Esophagus squamous epithelium (tissue), 5 donors: ENCODE results near the gene DUSP28. TPM values are rescaled to one million over a fixed set of nuclear protein-coding genes. Genes with fewer than 3 reads are reported as not detected.

Experiments
- DNase-seq: peaks from one replicate; lab custom pipeline; 2025; lab: John Stamatoyannopoulos, UW
- H3K27ac ChIP-seq, 4 donors: fragments of 200-600 bp; sonication (generic); one replicate each; pipeline ENCODE4 v1.5.1; 2016 to 2019; ENCODE audit warnings: mild to moderate bottlenecking in 1 of 4
- H3K27me3 ChIP-seq, 4 donors: fragments of 200-600 bp; sonication (generic); 1 replicate in 3 of 4; 2 replicates in 1 of 4; pipeline versions ENCODE4 v1.5.1 to v1.6.0; 2017 to 2021; ENCODE audit warnings: antibody characterized with exemption in 1 of 4
- H3K36me3 ChIP-seq, 3 donors: fragments of 200-600 bp; sonication (generic); one replicate each; pipeline ENCODE4 v1.5.1; 2016 to 2019
- H3K4me1 ChIP-seq, 3 donors: fragments of 200-600 bp; sonication (generic); one replicate each; pipeline ENCODE4 v1.5.1; 2017 to 2019
- H3K4me3 ChIP-seq, 4 donors: fragments of 200-600 bp; sonication (generic); 1 replicate in 3 of 4; 2 replicates in 1 of 4; pipeline ENCODE4 v1.5.1; 2016 to 2019; ENCODE audit warnings: mild to moderate bottlenecking in 2 of 4, moderate library complexity in 1 of 4
- H3K9me3 ChIP-seq, 3 donors: fragments of 200-600 bp; sonication (generic); one replicate each; pipeline ENCODE4 v1.5.1; 2016 to 2019
- POLR2A ChIP-seq, 4 donors: fragments of 450-650 bp; IDR thresholded peaks; one replicate each; pipeline ENCODE4 v1.6.1; 2017; ENCODE audit warnings: antibody characterized with exemption in 4 of 4, mild to moderate bottlenecking in 4 of 4, moderate library complexity in 3 of 4
- WGBS, 2 donors: methylation state at CpG; one replicate each; pipeline ENCODE4 v1.1.5; 2018; 5-methylcytosine and 5-hydroxymethylcytosine counted together
- intact Hi-C: fragments of 100-400 bp; cut with DNase I; formaldehyde crosslinking; loops from one replicate; pipeline ENCODE4 v1.15.0; 2022
- total RNA-seq, 4 donors: library from RNA; depleted of rRNA; stranded (reverse); fragments of >200 nt; gene quantifications; one replicate each; pipeline ENCODE4 v1.1.0, GENCODE V29; 2016
- TF ChIP-seq, protein P1 (sequence below), 6 experiments: fragments of 450-650 bp in 4 of 6; fragments of 200-600 bp in 2 of 6; sonication (generic) in 2 of 6; IDR thresholded peaks; one replicate each; pipeline ENCODE4 v1.5.1; 2016 to 2019; ENCODE audit warnings: antibody characterized with exemption in 6 of 6, mild to moderate bottlenecking in 4 of 6, moderate library complexity in 4 of 6
- donor health status: DM: yes; HTN: yes; CAD: no.

The DUSP28 gene
- total RNA-seq, 4 donors from 2014 or later = 2.0 to 10.5 (median 5.3) TPM

DNA sequence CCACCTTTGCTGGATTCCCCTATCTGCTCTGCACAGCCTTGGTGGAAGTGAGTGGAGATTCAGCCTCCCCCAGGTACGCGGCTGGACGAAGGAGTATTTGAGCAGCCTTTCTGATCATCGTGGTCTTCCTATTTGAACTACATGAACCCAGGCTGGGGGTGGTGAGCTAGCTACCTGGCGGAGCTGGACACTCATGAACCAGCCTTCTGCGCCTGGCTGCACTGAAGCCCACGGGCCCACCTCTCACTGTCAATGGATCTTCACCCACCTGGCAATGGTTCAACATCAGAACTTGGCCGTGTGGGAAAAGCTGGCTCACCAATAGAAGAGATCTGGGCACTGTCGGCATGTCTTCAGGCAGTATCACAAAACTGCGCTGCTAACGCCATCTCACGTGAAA is 37.8 kb upstream of the DUSP28 start:
- intact Hi-C loops = no loop called here
- no peak overlapping the region for H3K4me3 ChIP-seq
- no peak for DNase-seq
- no peak overlapping the region for H3K27ac ChIP-seq
- peaks cover 0 to 16% (median 11%) of the 10 kb centered on the region in 3 donors for H3K4me1 ChIP-seq
- no peak for TF ChIP-seq POLR2A (IDR thresholded peaks at IDR 0.05)
- TF ChIP-seq, protein P1, sequence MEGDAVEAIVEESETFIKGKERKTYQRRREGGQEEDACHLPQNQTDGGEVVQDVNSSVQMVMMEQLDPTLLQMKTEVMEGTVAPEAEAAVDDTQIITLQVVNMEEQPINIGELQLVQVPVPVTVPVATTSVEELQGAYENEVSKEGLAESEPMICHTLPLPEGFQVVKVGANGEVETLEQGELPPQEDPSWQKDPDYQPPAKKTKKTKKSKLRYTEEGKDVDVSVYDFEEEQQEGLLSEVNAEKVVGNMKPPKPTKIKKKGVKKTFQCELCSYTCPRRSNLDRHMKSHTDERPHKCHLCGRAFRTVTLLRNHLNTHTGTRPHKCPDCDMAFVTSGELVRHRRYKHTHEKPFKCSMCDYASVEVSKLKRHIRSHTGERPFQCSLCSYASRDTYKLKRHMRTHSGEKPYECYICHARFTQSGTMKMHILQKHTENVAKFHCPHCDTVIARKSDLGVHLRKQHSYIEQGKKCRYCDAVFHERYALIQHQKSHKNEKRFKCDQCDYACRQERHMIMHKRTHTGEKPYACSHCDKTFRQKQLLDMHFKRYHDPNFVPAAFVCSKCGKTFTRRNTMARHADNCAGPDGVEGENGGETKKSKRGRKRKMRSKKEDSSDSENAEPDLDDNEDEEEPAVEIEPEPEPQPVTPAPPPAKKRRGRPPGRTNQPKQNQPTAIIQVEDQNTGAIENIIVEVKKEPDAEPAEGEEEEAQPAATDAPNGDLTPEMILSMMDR (IDR thresholded peaks at IDR 0.05) = no peak
- H3K27me3 ChIP-seq = peaks cover 0 to 15% (median 0%) of the 10 kb centered on the region in 4 donors
- H3K9me3 ChIP-seq = peaks cover 0 to 15% (median 5%) of the 10 kb centered on the region in 3 donors
- peaks cover 0 to 51% (median 14%) of the 10 kb centered on the region in 3 donors for H3K36me3 ChIP-seq
- 100% methylated on average over 3 to 6 of the region's 12 CpGs for WGBS, 2 donors

DNA sequence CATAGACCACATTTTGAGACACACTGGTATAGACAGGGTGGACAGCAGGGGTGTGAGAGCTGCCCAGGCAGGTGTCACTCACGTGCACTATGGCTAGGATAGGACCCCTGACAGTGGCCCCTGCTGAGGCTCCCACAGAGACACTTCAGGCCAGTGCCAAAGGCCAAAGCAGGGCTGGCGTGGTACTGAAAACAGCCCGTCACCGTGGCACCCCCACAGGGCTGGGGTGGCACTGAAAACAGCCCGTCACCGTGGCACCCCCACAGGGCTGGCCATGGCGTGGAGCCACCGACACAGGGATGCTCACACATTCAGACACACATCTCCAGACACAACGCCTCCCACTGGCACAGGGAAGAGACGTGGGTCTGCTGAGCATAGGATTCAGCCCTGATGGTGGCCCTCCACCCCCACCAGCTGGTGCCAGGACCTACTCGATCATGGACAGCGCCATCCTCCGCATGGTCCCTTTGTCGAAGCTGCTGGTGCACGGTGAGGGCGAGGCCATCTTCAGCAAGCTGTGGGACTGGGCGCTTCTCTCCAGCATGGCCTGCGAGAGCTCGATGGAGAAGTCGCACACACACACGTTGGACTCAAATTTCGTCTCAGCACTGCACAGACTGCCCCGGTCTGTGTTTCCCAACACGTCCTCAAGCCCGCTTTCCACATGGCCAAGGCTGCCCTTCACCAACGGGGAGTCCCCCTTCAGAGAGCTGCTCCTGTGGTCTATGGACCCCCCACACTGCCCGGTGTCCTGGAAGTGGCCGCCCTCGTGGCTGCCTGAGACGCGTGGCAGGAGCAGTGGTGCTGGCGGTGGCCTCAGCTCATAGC is 36.5 kb upstream of the DUSP28 start:
- no peak for DNase-seq
- intact Hi-C loops = no loop called here
- peaks cover 0 to 15% (median 5%) of the 10 kb centered on the region in 3 donors for H3K9me3 ChIP-seq
- no peak for TF ChIP-seq POLR2A (IDR thresholded peaks at IDR 0.05)
- H3K4me1 ChIP-seq = peaks cover 0 to 16% (median 11%) of the 10 kb centered on the region in 3 donors
- peaks cover 0 to 58% (median 14%) of the 10 kb centered on the region in 3 donors for H3K36me3 ChIP-seq
- H3K27ac ChIP-seq = no peak overlapping the region
- H3K27me3 ChIP-seq = peaks cover 0 to 15% (median 0%) of the 10 kb centered on the region in 4 donors
- H3K4me3 ChIP-seq = no peak overlapping the region
- WGBS, 2 donors = 97 to 99% methylated on average over 13 to 16 of the region's 32 CpGs

DNA sequence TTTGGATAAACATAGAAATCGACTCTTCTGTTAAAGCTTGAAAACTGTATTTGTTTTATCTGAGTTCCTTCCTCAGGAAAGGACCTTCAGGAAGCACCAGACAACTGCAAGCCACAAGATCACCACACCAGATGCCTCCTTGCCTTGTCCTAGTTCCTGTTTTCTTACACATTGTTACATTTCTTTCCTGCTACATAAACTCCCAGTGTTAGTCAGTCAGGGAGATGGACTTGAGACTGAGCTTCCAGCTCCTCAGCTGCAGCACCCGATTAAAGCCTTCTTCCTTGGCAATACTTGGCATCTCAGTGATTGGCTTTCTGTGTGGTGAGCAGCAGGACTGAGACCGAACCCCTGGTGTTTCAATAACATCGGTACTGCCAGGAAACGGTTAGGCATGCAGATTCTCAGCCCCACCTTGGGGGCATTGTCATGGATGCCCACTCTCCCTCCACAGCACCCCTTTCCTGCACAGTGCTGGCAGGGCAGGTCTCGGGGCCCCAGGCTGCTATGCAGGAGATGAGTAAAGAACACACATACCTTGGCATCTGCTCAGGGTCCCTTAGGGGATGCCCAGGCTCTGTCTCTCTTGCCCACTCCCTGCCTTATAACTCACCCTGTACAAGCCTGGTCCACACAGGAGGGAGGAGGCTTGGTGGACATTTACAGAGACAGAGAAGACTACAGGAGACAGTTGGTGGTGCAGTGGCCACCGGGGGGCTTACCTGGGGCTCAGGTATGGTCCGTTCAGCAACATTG is 35.0 kb upstream of the DUSP28 start:
- Histone ChIP-seq H3K9me3 (peaks cover 0 to 15% (median 5%) of the 10 kb centered on the region in 3 donors), H3K36me3 (peaks cover 0 to 73% (median 14%) of the 10 kb centered on the region in 3 donors), H3K4me1 (peaks cover 0 to 5% (median 3%) of the 10 kb centered on the region in 3 donors), H3K27ac (no peak overlapping the region), H3K4me3 (no peak overlapping the region), H3K27me3 (peaks cover 0 to 9% (median 0%) of the 10 kb centered on the region in 4 donors)
- WGBS, 2 donors = 82 to 90% methylated on average over 4 to 8 of the region's 8 CpGs
- intact Hi-C loops = no loop called here
- no peak for DNase-seq
- no peak for TF ChIP-seq POLR2A (IDR thresholded peaks at IDR 0.05)
- TF ChIP-seq, protein P1 (IDR thresholded peaks at IDR 0.05) = no peak

DNA sequence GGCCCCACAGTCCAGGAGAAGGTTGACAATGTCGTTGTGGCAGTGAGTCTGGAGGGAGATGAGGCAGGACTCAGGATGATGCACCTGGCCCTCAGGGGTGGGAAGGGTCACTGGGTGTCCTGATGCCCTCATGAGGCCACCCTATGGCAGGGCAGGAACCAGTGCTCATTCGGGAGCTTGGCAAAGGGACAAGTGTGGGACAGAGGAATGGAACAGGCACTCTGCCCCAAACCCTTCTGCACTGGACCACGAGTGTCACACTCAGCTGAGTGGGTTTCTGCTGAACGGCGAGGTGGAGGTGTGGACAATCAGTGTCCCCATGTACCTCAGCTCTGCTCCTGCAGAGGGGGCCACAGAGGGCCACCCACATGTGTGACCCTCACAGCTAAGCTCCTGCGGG is 34.4 kb upstream of the DUSP28 start:
- intact Hi-C loops = no loop called here
- TF ChIP-seq, protein P1 (IDR thresholded peaks at IDR 0.05) = no peak
- no peak for TF ChIP-seq POLR2A (IDR thresholded peaks at IDR 0.05)
- 98% methylated on average over 6 of the region's 6 CpGs; no CpG with 5 or more reads in 1 of the 2 donors for WGBS, 2 donors
- DNase-seq = no peak
- H3K36me3 ChIP-seq = peaks cover 0 to 79% (median 14%) of the 10 kb centered on the region in 3 donors
- peaks cover 0 to 3% (median 0%) of the 10 kb centered on the region in 4 donors for H3K27me3 ChIP-seq
- no peak overlapping the region for H3K4me3 ChIP-seq
- peaks cover 0 to 15% (median 5%) of the 10 kb centered on the region in 3 donors for H3K9me3 ChIP-seq
- H3K27ac ChIP-seq = no peak overlapping the region
- H3K4me1 ChIP-seq = no peaks in the 10 kb centered on the region

DNA sequence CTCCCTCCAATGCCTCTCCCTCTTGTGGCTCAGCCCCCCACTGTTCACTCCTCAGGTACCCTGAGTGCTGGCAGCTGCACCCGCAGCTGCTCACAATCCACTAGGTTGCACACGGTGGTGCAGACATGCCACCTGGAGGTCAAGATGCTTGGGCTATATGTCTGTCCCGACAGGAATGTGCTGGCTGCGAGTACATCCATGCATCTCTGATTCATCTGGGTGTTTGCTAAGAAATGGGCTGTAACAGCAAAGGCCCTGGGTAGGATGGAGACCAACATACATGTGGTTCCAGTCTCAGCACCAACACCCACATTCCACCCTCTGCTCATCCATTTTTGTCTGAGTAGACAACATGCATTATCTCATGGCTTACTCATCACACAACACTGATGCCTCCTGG is 33.6 kb upstream of the DUSP28 start:
- no peak overlapping the region for H3K27ac ChIP-seq
- 77 to 88% methylated on average over 3 of the region's 4 CpGs for WGBS, 2 donors
- DNase-seq = no peak
- TF ChIP-seq POLR2A (IDR thresholded peaks at IDR 0.05) = no peak
- TF ChIP-seq, protein P1 (IDR thresholded peaks at IDR 0.05) = no peak
- H3K27me3 ChIP-seq = no peaks in the 10 kb centered on the region
- peaks cover 0 to 87% (median 14%) of the 10 kb centered on the region in 3 donors for H3K36me3 ChIP-seq
- H3K4me3 ChIP-seq = no peak overlapping the region
- intact Hi-C loops = no loop called here
- no peaks in the 10 kb centered on the region for H3K4me1 ChIP-seq
- H3K9me3 ChIP-seq = peaks cover 0 to 22% (median 5%) of the 10 kb centered on the region in 3 donors
